ENCODE results near the gene LMTK3. TPM values are rescaled to one million over a fixed set of nuclear protein-coding genes. Genes with fewer than 3 reads are reported as not detected.

LMTK3 gene
- total RNA-seq, 1 donor from 2014 or later, result 0.32 TPM

Other genes starting within 250 kb of the LMTK3 start
- 0.97 and 0.99 TPM in 2 replicates for gene ZNF114, start 241.8 kb downstream of the LMTK3 start, total RNA-seq
- gene EMP3, start 186.3 kb downstream of the LMTK3 start, total RNA-seq, result 201 and 212 TPM in 2 replicates
- 9.1 and 12.3 TPM in 2 replicates for gene TMEM143, start 147.9 kb downstream of the LMTK3 start, total RNA-seq
- not detected in 2 replicates for gene SYNGR4, start 147.5 kb downstream of the LMTK3 start, total RNA-seq
- 267 and 275 TPM in 2 replicates for gene KDELR1, start 120.3 kb downstream of the LMTK3 start, total RNA-seq
- gene GRIN2D, start 118.2 kb downstream of the LMTK3 start, total RNA-seq, result 0.68 and 1.2 TPM in 2 replicates
- 36.2 and 38.4 TPM in 2 replicates for gene GRWD1, start 65.9 kb downstream of the LMTK3 start, total RNA-seq
- 0.86 and 1.6 TPM in 2 replicates for gene KCNJ14, start 56.3 kb downstream of the LMTK3 start, total RNA-seq
- gene CYTH2, start 42.5 kb downstream of the LMTK3 start, total RNA-seq, result 92.1 and 107 TPM in 2 replicates
- not detected in 2 replicates for gene SULT2B1, start 40.3 kb upstream of the LMTK3 start, total RNA-seq
- not detected in 2 replicates for gene SPACA4, start 94.9 kb upstream of the LMTK3 start, total RNA-seq
- gene FAM83E, start 103.2 kb upstream of the LMTK3 start, total RNA-seq, result 1.1 and 1.3 TPM in 2 replicates
- gene RPL18, start 107.3 kb upstream of the LMTK3 start, total RNA-seq, result 1,287 and 1,310 TPM in 2 replicates
- 34.4 and 34.7 TPM in 2 replicates for gene SPHK2, start 107.7 kb upstream of the LMTK3 start, total RNA-seq
- gene DBP, start 125.5 kb upstream of the LMTK3 start, total RNA-seq, result 18.5 and 20.3 TPM in 2 replicates
- 34.2 and 40.7 TPM in 2 replicates for gene CA11, start 134.4 kb upstream of the LMTK3 start, total RNA-seq
- 1.3 and 1.7 TPM in 2 replicates for gene NTN5, start 161.2 kb upstream of the LMTK3 start, total RNA-seq
- gene FUT2, start 184.1 kb upstream of the LMTK3 start, total RNA-seq, result not detected in 2 replicates
- 1.3 and 1.8 TPM in 2 replicates for gene MAMSTR, start 207.9 kb upstream of the LMTK3 start, total RNA-seq
- gene RASIP1, start 228.8 kb upstream of the LMTK3 start, total RNA-seq, result 0.43 and 0.57 TPM in 2 replicates
- gene IZUMO1, start 235.1 kb upstream of the LMTK3 start, total RNA-seq, result not detected in 2 replicates
- 0.11 TPM in 1 of 2 replicates, not detected in the other for gene FUT1, start 240.8 kb upstream of the LMTK3 start, total RNA-seq
- not detected in 2 replicates for gene FGF21, start 243.7 kb upstream of the LMTK3 start, total RNA-seq

Data from osteocyte (in vitro differentiated cells).